Upper lobe of left lung (tissue), 6 donors: ENCODE results near the gene ONECUT3. TPM values are rescaled to one million over a fixed set of nuclear protein-coding genes. Genes with fewer than 3 reads are reported as not detected.

Experiments
- ATAC-seq, 2 donors: fragments of 200-7000 bp; cut with Tn5 transposase; one replicate each; pipeline ENCODE4 v1.9.1; 2022; ENCODE audit warnings: mild to moderate bottlenecking in 2 of 2, moderate library complexity in 2 of 2; ENCODE audit not compliant: low FRiP score in 2 of 2
- DNase-seq, 2 donors: peaks; one replicate each; pipeline ENCODE4 v3.0.0-alpha.2; 2019 to 2020
- H3K27ac ChIP-seq, 4 donors: fragments of 200-600 bp; sonication (generic); one replicate each; pipeline ENCODE4 v1.5.1; 2016 to 2019
- H3K27me3 ChIP-seq, 4 donors: fragments of 200-600 bp; sonication (generic); one replicate each; pipeline ENCODE4 v1.5.1; 2017 to 2019
- H3K36me3 ChIP-seq, 4 donors: fragments of 200-600 bp; sonication (generic); one replicate each; pipeline ENCODE4 v1.5.1; 2016 to 2019
- H3K4me1 ChIP-seq, 4 donors: fragments of 200-600 bp; sonication (generic); one replicate each; pipeline ENCODE4 v1.5.1; 2018 to 2019
- H3K4me3 ChIP-seq, 4 donors: fragments of 200-600 bp; sonication (generic); one replicate each; pipeline ENCODE4 v1.5.1; 2017 to 2019; ENCODE audit warnings: mild to moderate bottlenecking in 2 of 4, moderate library complexity in 1 of 4
- H3K9me3 ChIP-seq, 4 donors: fragments of 200-600 bp; sonication (generic); one replicate each; pipeline ENCODE4 v1.5.1; 2018 to 2019
- EP300 ChIP-seq, 4 donors: sonication (generic); formaldehyde crosslinking; IDR thresholded peaks; one replicate each; pipeline ENCODE4 v1.5.1; 2017; ENCODE audit warnings: antibody characterized with exemption in 4 of 4, control low read depth in 2 of 4
- POLR2A ChIP-seq, 4 donors: fragments of 450-650 bp; IDR thresholded peaks; one replicate each; pipeline ENCODE4 v1.5.1; 2016 to 2017; ENCODE audit warnings: antibody characterized with exemption in 4 of 4, mild to moderate bottlenecking in 2 of 4
- POLR2AphosphoS5 ChIP-seq, 2 donors: sonication (generic); formaldehyde crosslinking; IDR thresholded peaks; one replicate each; pipeline ENCODE4 v1.5.1; 2017; ENCODE audit warnings: antibody characterized with exemption in 2 of 2
- WGBS, 2 donors: methylation state at CpG; one replicate each; pipeline ENCODE4 v1.1.5; 2017 to 2018; 5-methylcytosine and 5-hydroxymethylcytosine counted together
- total RNA-seq, 6 donors: library from RNA; depleted of rRNA in 4 of 6; stranded (reverse); fragments of >200 nt in 4 of 6; gene quantifications; one replicate each; pipeline versions ENCODE4 v1.1.0 to v1.2.1, GENCODE V29; 2016 to 2021
- TF ChIP-seq, protein P1 (sequence below), 6 experiments: fragments of 450-650 bp in 4 of 6; fragments of 200-600 bp in 2 of 6; sonication (generic) in 2 of 6; IDR thresholded peaks; one replicate each; pipeline ENCODE4 v1.5.1; 2016 to 2019; ENCODE audit warnings: antibody characterized with exemption in 6 of 6
- donor health status: DM: no; HTN: no; CAD: no; lungs with moderate emphysema.
- donor health status: DM: no; HTN: yes; CAD: no; lungs with severe emphysema.

The ONECUT3 gene
- total RNA-seq, 6 donors from 2014 or later: not detected

DNA sequence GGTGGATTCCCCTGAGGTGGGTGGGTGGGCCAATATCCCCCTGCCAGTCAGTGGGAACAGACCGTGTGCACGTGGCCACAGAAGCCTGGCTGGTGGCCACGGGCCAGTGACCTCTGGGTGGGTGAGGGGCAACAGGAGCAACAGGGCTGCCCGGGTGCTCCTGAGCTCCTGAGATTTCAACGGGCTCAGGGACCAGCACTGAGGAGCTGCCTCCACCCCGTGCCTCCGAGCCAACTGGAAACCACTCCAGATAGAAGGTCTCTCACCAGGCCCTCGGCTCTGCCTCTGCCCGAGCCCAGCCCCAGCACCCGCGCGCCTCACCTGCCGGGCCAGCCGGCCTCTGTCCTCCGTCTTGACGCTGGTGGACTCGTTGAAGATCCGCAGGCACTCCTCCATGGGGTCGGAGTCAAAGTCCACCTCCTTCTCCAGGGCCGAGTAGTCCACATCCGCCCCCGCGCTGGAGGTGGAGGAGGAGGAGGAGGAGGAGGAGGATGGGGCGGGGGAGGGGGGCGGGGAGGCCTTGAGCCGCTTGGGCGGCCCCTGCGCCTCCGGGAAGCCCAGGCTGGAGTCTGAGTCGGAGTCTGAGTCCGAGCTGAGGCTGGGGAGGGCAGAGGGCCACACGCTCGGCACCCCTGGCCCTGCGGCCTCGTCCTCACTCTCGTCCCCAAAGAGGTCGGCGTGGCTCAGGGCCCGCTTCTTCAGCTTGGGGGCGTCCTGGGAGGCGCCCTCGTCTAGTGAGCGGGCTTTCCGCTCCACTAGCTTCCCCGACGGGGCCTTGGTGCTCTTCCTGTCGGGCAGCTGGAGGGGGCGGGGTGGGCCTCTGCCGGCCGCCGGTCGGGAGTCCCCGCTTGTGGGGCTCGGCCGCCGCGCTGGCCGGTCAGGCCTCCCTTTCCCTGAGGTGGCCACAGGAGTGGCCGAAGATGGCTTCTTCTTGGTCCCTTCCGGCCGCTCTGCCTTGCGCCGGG, 73.5 kb downstream of the ONECUT3 start:
- 79 to 84% methylated on average over 12 to 56 of the region's 63 CpGs for WGBS, 2 donors
- DNase-seq: peak in 1 of 2 donors; percentile 81
- H3K27me3 ChIP-seq: no peaks in the 10 kb centered on the region
- H3K36me3 ChIP-seq: peaks cover 10 to 85% (median 64%) of the 10 kb centered on the region in 4 donors
- no peak overlapping the region for H3K4me3 ChIP-seq
- no peak for TF ChIP-seq POLR2A (IDR thresholded peaks at IDR 0.05)
- TF ChIP-seq, protein P1, sequence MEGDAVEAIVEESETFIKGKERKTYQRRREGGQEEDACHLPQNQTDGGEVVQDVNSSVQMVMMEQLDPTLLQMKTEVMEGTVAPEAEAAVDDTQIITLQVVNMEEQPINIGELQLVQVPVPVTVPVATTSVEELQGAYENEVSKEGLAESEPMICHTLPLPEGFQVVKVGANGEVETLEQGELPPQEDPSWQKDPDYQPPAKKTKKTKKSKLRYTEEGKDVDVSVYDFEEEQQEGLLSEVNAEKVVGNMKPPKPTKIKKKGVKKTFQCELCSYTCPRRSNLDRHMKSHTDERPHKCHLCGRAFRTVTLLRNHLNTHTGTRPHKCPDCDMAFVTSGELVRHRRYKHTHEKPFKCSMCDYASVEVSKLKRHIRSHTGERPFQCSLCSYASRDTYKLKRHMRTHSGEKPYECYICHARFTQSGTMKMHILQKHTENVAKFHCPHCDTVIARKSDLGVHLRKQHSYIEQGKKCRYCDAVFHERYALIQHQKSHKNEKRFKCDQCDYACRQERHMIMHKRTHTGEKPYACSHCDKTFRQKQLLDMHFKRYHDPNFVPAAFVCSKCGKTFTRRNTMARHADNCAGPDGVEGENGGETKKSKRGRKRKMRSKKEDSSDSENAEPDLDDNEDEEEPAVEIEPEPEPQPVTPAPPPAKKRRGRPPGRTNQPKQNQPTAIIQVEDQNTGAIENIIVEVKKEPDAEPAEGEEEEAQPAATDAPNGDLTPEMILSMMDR (IDR thresholded peaks at IDR 0.05): no peak
- no peak for TF ChIP-seq POLR2AphosphoS5 (IDR thresholded peaks at IDR 0.05)
- TF ChIP-seq EP300 (IDR thresholded peaks at IDR 0.05): no peak
- peak in 1 of 2 donors; percentile 9 for ATAC-seq
- no peak overlapping the region for H3K27ac ChIP-seq
- H3K9me3 ChIP-seq: no peaks in the 10 kb centered on the region
- H3K4me1 ChIP-seq: peaks cover 3 to 10% (median 7%) of the 10 kb centered on the region in 4 donors

DNA sequence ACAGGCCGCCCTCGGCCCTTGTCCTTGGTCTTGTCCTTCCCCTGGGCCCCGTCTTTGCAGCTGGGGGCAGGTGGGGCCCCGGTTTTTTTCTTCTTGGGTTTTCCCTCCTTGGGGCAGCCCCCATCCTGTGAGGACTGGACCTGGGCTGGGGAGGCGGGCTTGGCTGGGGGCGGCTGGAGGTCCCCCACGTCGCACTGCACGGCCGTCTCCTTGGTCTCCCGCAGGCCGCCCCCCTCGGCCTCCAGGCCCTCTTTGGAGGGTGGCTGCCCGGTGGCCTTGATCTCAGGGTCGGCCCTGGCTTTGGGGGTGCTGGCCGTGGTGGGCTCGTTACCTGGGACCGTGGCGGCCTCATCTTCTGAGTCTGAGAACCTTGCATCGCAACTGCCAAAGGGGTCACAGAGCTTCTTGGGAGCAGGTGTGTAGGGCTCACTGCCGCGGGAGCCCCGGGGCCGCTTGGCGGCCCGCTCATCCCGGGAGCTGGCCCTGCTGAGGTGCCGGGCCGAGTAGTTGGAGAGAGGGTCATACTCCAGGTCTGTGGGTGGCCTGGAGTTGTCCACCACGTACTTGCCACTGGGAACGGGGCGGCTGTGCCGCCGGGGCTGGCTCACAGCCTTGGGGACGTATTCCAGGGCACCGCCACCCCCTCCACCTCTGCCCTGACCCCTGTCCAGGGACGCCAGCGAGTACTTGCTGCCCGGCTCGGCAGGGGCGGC, 74.4 kb downstream of the ONECUT3 start:
- 94 to 95% methylated on average over 7 to 34 of the region's 41 CpGs for WGBS, 2 donors
- Histone ChIP-seq H3K4me3 (no peak overlapping the region), H3K36me3 (peaks cover 7 to 83% (median 55%) of the 10 kb centered on the region in 4 donors), H3K4me1 (peaks cover 3 to 10% (median 7%) of the 10 kb centered on the region in 4 donors), H3K9me3 (no peaks in the 10 kb centered on the region), H3K27ac (no peak overlapping the region), H3K27me3 (no peaks in the 10 kb centered on the region)
- TF ChIP-seq EP300 (IDR thresholded peaks at IDR 0.05) (no peak), POLR2AphosphoS5 (IDR thresholded peaks at IDR 0.05) (no peak), POLR2A (IDR thresholded peaks at IDR 0.05) (no peak)
- TF ChIP-seq, protein P1 (IDR thresholded peaks at IDR 0.05): no peak
- DNase-seq: peak in 1 of 2 donors; percentile 83
- ATAC-seq: no peak

DNA sequence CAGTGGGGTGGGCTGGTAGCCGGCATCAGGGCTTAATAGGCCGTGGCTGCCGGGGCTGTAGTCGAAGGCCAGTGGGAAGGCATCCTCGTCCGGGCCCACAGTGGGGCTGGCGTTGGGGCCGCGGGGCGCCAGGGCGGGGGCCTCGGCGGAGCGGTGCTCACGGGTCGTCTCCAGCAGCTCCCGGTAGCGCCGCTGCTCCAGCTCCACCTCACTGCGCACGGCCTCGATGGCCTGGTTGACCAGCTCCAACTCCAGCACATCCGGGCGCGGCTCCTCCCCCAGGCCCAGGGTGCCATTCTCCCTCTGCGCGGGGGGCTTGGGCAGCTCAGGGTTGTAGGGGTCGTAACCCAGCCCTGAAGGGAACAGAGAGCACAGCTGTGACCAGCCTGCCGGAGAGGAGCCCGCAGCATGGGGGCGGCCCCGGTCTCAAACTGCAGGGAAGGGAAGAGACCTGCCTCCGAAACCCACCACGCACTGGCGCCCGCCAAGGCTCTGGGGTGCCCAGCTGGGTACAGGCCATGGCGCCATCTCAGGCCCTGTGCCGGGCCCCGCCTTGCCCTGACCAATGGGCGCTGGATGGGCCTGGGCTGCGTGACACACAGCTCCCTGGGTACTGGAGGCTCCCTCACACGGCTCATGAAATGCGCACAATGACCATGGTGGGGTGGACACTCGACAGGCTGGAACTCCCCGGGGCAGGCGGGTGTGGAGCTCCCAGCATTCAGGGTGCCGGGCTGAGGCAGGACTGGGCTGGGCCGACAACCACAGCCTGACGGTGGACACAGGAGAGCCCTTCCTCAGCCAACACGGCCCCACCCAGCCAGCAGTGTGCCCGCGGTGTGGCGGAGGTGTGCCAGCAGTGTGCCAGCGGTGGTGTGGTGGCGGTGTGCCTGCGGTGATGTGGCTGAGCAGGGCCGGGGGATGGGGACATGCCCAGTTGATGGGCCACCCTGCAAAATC, 75.3 kb downstream of the ONECUT3 start:
- TF ChIP-seq EP300 (IDR thresholded peaks at IDR 0.05) (no peak), POLR2AphosphoS5 (IDR thresholded peaks at IDR 0.05) (no peak), POLR2A (IDR thresholded peaks at IDR 0.05) (no peak)
- TF ChIP-seq, protein P1 (IDR thresholded peaks at IDR 0.05): no peak
- Histone ChIP-seq H3K27ac (no peak overlapping the region), H3K9me3 (no peaks in the 10 kb centered on the region), H3K36me3 (peaks cover under 1 to 74% (median 47%) of the 10 kb centered on the region in 4 donors), H3K27me3 (no peaks in the 10 kb centered on the region), H3K4me3 (no peak overlapping the region), H3K4me1 (peaks cover 3 to 14% (median 12%) of the 10 kb centered on the region in 4 donors)
- 94% methylated on average over 15 to 46 of the region's 57 CpGs for WGBS, 2 donors
- ATAC-seq (peak in 1 of 2 donors; percentile 12), DNase-seq (peak in 1 of 2 donors; percentile 82)

DNA sequence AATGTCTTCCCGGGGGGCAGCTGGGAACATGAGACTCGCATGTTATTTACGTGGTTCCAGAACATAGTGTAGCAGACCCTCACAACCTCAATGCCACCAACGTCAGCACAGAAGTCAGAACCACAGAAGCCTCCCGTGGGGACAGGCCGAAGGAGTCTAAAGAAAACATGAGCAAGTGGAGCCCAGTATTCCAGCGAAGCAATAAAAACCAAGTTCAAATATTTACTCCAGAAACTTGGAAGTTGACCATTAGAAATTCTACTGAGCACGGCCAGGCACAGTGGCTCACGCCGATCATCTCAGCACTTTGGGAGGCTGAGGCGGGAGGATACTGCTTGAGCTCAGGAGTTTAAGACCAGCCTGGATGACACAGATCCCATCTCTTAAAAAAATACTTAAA, 76.7 kb downstream of the ONECUT3 start:
- no peaks in the 10 kb centered on the region for H3K27me3 ChIP-seq
- H3K4me1 ChIP-seq: peaks cover 3 to 27% (median 19%) of the 10 kb centered on the region in 4 donors
- ATAC-seq: no peak
- H3K36me3 ChIP-seq: peaks cover 0 to 60% (median 39%) of the 10 kb centered on the region in 4 donors
- H3K4me3 ChIP-seq: no peak overlapping the region
- WGBS, 2 donors: 94% methylated on average over 11 of the region's 11 CpGs
- H3K27ac ChIP-seq: no peak overlapping the region
- TF ChIP-seq POLR2A (IDR thresholded peaks at IDR 0.05) (no peak), EP300 (IDR thresholded peaks at IDR 0.05) (no peak), POLR2AphosphoS5 (IDR thresholded peaks at IDR 0.05) (no peak)
- TF ChIP-seq, protein P1 (IDR thresholded peaks at IDR 0.05): no peak
- DNase-seq: no peak
- H3K9me3 ChIP-seq: no peaks in the 10 kb centered on the region
